H7 (cell line): ENCODE data around the gene TMEM175. TPM values are rescaled to one million over a fixed set of nuclear protein-coding genes. Genes with fewer than 3 reads are reported as not detected.

Source experiments
- DNase-seq: peaks from one replicate; pipeline ENCODE4 v3.0.0; 2012
- H3K27me3 ChIP-seq: 2 replicates; pipeline ENCODE4 v1.6.0; 2011; ENCODE audit warnings: mild to moderate bottlenecking, low read length; ENCODE audit not compliant: control insufficient read depth, insufficient read depth
- H3K36me3 ChIP-seq: replicated peaks from 2 replicates; pipeline ENCODE4 v1.5.1; 2011; ENCODE audit warnings: low read length; ENCODE audit not compliant: control insufficient read depth, insufficient read depth
- H3K4me3 ChIP-seq: 2 replicates; pipeline ENCODE4 v1.5.1; 2011; ENCODE audit warnings: low read depth, mild to moderate bottlenecking, control low read depth, low read length, moderate library complexity; ENCODE audit not compliant: insufficient read depth
- total RNA-seq: library from RNA; depleted of rRNA; stranded (reverse); fragments of >200 nt; shearing (Covaris generic); gene quantifications from 2 replicates; pipeline ENCODE4 v1.2.3, GENCODE V29; 2014

Gene TMEM175
- total RNA-seq, 1 experiment from 2014 or later: 8.4 TPM

DNA sequence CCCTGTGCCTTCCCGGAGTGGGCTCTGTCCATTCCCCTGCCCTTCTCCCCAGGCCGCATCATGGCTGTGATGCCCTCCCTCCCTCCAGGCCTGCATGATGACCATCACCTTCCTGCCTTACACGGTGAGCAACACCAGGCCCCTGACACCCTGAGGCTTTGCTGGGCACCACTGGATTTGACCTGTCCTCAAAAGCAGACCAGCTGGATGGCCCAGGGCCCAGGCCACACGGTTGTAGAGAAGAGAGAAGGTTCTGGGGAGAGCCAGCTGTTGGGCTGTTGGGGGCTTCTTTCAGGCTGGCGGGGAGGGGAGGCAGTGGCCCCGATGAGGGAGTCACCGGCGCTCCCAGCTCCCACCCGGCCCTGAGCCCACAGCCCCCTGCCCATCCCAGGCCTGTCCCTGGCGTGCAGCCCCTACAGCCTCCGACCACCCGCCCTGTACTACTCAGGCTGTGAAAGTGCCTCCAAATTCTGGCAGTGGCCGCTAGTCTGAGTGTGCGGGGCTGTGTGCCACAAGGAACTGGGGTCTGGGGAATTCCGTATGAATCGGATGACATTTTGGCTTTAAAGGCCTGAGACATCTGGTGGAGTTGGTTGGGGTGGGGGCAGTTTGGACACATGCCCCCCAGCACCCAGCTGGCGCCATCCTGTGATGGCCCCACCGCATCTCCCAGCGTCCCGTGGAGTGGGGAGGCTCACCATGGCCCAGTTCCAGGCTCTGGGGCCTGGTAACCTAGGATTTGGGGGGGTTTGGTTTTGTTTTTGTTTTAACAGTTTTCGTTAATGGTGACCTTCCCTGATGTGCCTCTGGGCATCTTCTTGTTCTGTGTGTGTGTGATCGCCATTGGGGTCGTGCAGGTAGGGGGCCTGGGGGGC, 19.6 kb downstream of the TMEM175 start:
- H3K27me3 ChIP-seq: no peaks in the 10 kb centered on the region
- peak; percentile 49 for DNase-seq
- H3K36me3 ChIP-seq: no peaks in the 10 kb centered on the region
- no peak overlapping the region for H3K4me3 ChIP-seq

DNA sequence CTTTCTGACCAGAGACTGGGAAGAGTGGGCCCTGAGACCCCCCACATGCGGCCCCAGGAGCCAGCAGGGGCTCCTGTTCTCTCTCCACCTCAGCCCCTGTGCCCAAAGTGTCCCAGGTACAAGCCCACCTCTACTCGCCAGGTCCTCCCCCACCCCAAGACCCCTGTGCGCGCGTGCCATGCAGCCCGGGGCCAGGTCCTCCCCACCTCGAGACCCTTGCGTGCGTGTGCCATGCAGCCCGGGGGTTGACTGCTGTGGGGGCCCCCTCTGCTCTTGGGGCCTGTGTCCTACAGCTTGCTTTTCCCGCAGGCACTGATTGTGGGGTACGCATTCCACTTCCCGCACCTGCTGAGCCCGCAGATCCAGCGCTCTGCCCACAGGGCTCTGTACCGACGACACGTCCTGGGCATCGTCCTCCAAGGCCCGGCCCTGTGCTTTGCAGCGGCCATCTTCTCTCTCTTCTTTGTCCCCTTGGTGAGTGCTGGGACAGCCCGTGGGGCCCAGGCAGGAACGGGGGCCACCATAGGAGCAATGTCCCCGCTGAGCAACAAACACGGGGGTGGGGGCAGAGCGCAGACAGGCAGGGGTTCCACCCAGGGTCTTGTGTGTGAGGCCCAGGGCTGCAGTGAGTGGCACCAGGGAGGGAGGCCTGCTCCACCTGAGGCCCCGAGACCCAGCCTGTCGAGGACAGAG, 20.8 kb downstream of the TMEM175 start:
- Histone ChIP-seq H3K27me3 (no peaks in the 10 kb centered on the region), H3K36me3 (no peaks in the 10 kb centered on the region), H3K4me3 (no peak overlapping the region)
- peak; percentile 47 for DNase-seq

DNA sequence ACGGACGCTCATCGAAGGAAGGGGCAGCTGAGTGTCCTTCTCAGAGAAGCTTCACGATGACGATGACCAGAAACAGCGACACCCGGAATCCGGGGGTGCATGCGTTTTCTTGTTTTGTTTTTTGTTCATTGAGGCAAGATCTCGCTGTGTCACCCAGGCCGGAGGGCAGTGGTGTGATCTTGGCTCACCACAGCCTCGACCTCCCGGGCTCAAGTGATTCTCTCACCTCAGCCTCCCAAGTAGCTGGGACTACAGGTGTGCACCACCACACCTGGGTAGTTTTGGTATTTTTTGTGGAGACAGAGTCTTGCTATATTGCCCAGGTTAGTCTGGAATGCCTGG, 21.3 kb downstream of the TMEM175 start:
- Histone ChIP-seq H3K36me3 (no peaks in the 10 kb centered on the region), H3K4me3 (no peak overlapping the region), H3K27me3 (no peaks in the 10 kb centered on the region)
- DNase-seq: no peak

DNA sequence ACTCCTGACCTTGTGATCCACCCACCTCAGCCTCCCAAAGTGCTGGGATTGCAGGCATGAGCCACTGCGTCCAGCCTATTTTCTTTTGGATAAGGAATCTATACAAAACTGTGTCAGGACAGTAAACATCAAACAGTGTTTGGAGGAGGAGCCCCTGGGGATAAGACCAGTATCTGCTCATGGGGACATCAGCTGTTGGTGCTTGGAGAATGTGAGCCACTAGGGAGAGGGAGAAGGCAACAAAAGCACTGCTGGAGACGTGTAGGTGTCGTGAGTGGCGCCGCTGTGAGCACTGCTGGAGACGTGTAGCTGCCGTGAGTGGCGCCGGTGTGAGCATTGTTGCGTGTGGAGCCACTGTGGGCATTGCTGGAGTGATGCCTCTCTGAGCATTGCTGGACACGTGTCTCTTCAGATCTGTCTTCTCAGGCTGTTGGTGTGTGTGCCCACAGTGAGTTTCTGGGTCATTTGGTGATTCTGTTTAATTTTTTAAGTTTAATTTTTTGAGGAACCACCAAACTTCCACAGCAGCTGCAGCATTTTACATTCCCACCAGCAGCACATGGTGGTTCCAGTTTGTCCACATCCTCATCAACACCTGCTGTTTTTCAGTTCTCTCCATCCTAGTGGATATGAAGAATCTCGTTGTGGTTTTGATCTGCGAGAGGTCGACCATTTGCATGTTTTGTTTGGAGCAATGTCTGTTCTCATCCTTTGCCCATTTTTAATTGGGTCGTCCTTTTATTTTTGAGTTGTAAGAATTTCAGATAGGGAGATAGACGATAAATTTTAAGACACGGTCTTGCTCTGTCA, 22.2 kb downstream of the TMEM175 start:
- H3K36me3 ChIP-seq: no peaks in the 10 kb centered on the region; the same call in 1 of the 2 replicates
- DNase-seq: peak; percentile 22
- H3K4me3 ChIP-seq: no peak overlapping the region
- H3K27me3 ChIP-seq: no peaks in the 10 kb centered on the region

DNA sequence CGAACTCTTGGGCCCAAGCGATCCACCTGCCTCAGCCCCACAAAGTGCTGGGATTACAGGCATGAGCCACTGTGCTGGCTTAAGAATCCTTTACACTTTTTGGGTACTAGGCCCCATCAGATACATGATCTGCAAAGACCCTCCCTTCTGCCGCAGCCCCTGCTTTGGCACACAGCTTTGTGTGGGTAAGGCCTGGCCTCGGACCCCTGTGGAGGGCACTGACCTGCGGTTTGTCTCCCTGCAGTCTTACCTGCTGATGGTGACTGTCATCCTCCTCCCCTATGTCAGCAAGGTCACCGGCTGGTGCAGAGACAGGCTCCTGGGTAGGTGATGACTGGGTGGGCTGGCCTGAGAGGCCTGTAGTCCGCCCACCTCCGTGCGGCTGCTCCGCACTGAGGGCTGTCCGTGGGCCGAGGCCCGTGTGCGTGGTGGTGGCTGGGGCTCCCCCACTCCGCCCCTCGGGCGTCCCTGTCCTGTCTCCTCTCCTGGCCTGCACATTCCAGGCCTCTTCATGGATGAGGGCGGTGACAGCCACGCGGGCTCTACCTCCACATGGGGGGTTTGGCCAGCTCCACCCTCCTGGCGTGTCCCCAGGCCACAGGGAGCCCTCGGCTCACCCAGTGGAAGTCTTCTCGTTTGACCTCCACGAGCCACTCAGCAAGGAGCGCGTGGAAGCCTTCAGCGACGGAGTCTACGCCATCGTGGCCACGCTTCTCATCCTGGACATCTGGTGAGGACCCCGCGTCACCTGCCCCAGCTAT, 23.1 kb downstream of the TMEM175 start:
- no peaks in the 10 kb centered on the region for H3K27me3 ChIP-seq
- no peak overlapping the region for H3K4me3 ChIP-seq
- H3K36me3 ChIP-seq: no peaks in the 10 kb centered on the region; the same call in 1 of the 2 replicates
- peak; percentile 54 for DNase-seq

DNA sequence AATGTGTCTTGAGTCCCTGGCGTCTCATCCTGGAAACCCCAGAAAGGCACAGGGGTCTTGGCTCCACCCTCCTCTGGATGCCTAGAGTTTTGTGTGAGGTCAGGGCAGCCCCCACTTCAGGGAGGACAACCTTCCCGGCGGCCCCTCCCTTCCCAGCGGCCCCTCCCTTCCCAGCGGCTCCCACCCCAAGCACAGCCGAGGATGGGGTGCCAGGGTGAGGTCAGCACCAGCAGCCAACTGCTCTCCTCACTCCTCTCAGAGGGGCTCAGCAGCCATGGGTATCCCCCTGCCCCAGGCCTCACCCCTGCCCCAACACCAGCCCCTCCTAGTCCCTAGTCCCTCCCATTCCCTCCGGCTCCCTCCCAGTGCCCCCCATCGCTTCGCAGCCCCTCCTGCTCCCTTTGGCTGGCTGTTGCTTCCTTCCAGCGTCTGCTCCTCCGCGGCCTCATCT, 23.7 kb downstream of the TMEM175 start:
- no peaks in the 10 kb centered on the region; the same call in 1 of the 2 replicates for H3K36me3 ChIP-seq
- no peaks in the 10 kb centered on the region for H3K27me3 ChIP-seq
- DNase-seq: peak; percentile 61
- H3K4me3 ChIP-seq: no peak overlapping the region

DNA sequence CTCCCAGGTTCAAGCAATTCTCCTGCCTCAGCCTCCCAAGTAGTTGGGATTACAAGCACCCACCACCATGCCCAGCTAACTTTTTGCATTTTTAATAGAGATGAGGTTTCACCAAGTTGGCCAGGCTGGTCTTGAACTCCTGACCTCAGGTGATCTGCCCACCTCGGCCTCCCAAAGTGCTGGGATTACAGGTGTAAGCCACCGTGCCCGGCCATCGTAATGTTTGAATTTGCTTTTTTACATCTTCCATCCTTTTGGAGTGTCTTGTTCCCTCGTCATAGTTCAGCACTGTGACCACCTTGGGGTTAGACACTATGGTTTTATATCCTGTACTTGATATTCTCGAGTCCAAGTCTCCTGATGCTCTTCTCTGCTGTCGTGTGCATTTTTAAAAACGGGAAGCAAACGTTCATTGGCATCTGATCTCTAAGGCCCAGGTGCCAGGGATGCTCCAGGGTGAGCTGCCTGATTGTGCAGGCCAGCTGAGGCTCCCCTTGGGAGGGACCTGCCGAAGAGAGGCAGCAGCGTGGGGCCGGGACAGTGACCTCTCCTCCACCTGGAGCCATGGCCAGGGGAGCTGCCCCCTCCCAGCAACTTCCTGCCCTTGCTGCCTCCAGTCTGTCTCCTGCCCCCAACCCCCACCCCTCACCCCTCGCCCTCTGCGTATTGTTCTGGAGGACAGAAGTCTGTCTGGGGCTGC, 24.4 kb downstream of the TMEM175 start:
- no peaks in the 10 kb centered on the region; the same call in 1 of the 2 replicates for H3K36me3 ChIP-seq
- H3K4me3 ChIP-seq: no peak overlapping the region
- no peaks in the 10 kb centered on the region for H3K27me3 ChIP-seq
- no peak for DNase-seq

DNA sequence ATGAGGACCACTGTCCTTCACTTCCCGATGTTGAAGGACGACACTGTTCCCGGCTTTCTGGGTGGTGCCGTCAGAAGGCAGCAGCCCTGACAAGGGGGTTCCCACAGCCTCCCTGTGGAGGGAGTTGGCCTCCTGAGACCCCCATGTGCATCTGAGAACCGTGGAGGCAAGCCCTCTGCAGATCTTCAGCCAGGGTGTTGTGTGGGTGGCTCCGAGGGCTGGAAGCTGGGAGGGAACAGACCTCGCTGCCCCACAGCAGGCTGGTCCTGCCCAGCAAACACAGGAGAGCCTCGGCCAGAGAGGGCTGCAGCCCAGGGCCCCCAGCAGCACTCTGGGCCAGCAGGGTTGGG, 24.9 kb downstream of the TMEM175 start:
- H3K27me3 ChIP-seq: no peaks in the 10 kb centered on the region
- no peaks in the 10 kb centered on the region; the same call in 1 of the 2 replicates for H3K36me3 ChIP-seq
- DNase-seq: peak; percentile 60
- no peak overlapping the region for H3K4me3 ChIP-seq

DNA sequence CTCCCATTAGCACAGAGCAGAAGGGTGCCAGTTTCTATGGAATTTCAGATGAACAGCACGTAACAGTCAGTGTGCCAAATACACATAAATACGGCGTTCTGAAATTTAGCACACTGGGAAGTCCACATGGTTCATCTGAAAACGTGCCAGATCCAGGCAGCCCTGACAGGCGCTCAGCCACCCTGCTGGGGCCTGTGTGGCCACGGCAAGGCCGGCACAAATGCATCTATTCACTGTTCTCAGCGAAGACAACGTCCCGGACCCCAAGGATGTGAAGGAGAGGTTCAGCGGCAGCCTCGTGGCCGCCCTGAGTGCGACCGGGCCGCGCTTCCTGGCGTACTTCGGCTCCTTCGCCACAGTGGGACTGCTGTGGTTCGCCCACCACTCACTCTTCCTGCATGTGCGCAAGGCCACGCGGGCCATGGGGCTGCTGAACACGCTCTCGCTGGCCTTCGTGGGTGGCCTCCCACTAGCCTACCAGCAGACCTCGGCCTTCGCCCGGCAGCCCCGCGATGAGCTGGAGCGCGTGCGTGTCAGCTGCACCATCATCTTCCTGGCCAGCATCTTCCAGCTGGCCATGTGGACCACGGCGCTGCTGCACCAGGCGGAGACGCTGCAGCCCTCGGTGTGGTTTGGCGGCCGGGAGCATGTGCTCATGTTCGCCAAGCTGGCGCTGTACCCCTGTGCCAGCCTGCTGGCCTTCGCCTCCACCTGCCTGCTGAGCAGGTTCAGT, 25.5 kb downstream of the TMEM175 start:
- Histone ChIP-seq H3K27me3 (no peaks in the 10 kb centered on the region), H3K4me3 (no peak overlapping the region), H3K36me3 (no peaks in the 10 kb centered on the region; the same call in 1 of the 2 replicates)
- peak; percentile 58 for DNase-seq

DNA sequence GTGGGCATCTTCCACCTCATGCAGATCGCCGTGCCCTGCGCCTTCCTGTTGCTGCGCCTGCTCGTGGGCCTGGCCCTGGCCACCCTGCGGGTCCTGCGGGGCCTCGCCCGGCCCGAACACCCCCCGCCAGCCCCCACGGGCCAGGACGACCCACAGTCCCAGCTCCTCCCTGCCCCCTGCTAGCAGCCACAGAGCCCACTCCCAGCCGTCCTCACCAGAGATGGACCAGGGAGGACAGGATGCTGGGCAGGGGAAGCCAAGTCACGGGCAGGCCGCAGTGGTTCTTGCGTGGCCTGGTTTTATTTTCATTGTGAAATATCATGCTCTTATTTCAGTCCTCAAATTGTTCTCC, 26.0 kb downstream of the TMEM175 start:
- Histone ChIP-seq H3K4me3 (no peak overlapping the region), H3K27me3 (no peaks in the 10 kb centered on the region), H3K36me3 (no peaks in the 10 kb centered on the region; the same call in 1 of the 2 replicates)
- DNase-seq: peak; percentile 58

DNA sequence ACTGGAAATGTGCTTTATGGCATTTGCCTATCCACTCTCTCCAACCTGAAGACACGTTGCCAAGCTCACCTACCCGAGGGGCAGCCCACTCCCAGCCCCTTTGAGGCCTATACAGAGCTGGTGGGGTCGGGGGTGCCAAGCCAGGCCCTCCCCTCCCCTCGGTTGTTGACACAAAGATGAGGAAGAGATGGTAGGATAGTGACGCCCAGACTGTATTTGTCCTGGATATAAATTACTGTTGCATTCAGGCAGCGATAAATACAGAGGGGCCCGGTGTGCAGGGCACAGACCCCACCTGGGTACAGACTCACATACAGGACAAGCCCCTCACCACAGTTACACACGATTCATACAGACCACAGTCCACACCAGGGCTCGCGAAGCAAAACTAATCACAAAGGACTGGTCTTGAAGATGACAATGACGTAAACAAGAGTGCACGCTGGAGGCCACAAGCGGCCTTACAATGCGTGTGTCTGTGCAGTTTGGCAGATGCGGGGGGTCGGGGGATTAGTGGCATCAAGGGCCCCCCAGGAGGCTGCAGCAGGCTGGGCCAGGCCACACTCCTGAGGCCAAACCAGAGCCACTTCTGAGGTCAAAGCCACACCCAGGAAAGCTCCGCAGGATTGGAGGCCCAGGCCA, 26.6 kb downstream of the TMEM175 start:
- H3K27me3 ChIP-seq: no peaks in the 10 kb centered on the region

DNA sequence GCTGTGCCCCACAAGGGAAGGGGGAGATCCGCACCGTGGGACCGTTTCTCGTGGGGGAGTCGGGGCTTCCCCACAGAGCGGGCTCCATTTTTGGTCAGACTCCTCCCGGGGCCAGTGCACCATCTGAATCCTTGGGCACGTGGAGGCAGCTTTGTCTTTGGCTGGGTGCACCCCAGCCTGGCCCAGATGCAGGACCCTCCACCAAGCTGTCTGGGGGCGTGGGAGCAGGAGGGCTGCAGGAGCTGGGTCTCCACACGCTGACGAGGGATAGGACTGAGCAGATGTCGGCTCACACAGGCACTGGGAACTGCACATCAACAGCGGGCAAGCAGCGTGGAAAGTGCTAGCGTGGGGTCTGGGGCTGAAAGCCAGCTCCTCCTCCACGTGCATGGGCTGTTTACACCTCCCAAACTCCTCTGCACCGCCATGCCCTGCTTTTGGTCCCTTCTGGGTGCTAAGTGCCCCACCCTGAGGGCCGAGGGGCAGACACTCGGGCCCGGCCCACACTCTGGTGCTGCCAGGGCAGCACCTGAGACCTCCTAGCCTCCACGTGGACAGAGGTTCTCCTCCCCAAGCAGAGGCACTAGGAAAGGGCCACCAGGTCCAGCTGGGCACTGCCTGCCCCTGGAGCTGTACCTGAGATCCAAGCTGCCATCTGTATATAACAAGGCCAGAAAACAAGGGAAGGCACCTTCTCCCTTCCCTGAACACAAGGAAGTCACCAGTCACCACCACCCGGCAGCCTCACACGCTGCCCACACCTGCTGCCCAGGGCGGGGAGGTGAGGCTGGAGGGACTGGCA, 27.3 kb downstream of the TMEM175 start:
- Histone ChIP-seq H3K27me3 (no peaks in the 10 kb centered on the region), H3K36me3 (no peaks in the 10 kb centered on the region; the same call in 1 of the 2 replicates), H3K4me3 (no peak overlapping the region)
- DNase-seq: no peak

More for the DNA sequence above, 26.6 kb downstream of the TMEM175 start:
- Histone ChIP-seq H3K36me3 (no peaks in the 10 kb centered on the region; the same call in 1 of the 2 replicates), H3K4me3 (no peak overlapping the region)
- DNase-seq: peak; percentile 45
